ENCODE data around the gene CBLL2.
"Not testable (repeated sequence)": the region's sequence is repeated elsewhere in the genome, so short reads cannot be mapped to it uniquely, and the experiment has no call there.

Gene CBLL2

DNA sequence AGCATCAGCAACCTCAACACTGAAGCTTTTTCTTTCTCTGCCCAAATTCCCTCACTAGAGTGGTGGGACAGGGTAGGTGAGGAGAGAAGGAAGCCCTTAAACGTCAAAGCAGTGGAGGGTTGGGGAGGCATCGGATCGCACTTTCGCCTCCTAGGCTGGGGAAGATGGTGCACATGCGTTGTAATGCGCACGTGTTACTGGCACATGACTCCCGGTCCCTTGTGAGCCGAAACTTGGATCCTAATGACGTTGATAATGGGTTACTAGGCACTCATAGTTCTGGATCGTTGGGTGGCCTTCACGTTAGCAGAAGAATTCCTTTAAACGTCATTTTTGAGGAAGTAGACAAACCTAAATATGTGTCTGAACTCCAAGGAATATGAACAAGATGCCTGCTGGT is at the start of gene CBLL2:
Gene CBLL2 (plus strand): TSS at position 301 of the 400 bp plus-strand sequence. CDS start 79 bp downstream, at position 380.
- DNase-seq (ENCODE audit: low spot score) = no peak

DNA sequence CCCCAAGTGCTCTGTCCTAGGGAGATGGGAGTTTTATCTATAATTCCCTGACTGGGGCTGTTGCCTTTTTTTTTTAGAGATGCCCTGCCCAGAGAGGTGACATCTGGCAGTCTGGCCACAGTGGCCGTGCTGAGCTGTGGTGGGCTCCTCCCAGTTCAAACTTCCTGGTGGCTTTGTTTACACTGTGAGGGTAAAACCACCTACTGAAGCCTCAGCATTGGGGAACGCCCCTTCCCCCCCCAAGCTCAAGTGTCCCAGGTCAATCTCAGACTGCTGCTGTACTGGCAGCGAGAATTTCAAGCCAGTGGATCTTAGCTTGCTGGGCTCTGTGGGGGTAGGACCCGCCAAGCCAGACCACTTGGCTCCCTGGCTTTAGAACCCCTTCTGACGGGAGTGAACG is 38.3 kb upstream of the CBLL2 start:
- DNase-seq (ENCODE audit: low spot score) = no peak

- DNase-seq (ENCODE audit: low spot score) = no peak
Observed at GRCh38 chrX:22237479-22237878, 35.2 kb upstream of the CBLL2 start.

DNA sequence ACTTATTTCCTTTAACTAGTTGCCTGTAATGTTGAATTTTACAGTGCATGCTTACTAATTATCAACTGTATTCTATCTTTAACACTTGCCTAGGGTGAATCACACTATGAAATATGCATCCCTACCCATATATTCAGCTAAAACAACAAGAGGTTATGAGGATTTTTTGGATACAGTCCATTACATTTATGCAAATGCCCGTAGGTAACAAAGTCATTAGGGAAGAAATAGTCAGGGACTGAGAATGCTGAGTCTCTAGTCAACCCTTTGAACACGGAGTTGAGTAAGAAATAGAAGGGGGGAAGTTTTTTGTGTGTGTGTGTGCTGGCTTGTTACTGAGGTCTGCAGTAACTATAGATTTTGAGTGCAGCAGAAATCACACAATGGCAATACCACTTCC is 26.1 kb upstream of the CBLL2 start:
- DNase-seq (ENCODE audit: low spot score) = no peak

DNA sequence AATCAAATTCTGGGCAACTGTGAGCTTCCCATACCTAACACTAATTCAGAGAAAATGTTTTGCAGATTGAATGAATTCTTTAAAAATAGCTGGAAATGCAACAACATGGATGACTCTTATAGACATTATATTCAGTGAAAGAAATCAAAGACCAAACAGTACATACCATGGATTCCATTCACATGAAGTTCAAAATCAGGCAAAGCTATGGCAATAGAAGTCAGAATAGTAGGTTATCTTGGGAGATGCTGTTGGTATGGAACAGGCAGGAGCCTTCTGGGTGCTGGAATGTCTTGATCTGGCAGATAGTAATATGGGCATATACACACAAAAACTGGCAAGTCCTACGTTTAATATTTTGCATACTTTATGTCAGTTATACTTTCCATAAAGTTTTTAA is 25.5 kb upstream of the CBLL2 start:
- DNase-seq (ENCODE audit: low spot score) = no peak

- peak; percentile 44 for DNase-seq (ENCODE audit: low spot score)
Observed at GRCh38 chrX:22248401-22248800, 24.3 kb upstream of the CBLL2 start.

DNA sequence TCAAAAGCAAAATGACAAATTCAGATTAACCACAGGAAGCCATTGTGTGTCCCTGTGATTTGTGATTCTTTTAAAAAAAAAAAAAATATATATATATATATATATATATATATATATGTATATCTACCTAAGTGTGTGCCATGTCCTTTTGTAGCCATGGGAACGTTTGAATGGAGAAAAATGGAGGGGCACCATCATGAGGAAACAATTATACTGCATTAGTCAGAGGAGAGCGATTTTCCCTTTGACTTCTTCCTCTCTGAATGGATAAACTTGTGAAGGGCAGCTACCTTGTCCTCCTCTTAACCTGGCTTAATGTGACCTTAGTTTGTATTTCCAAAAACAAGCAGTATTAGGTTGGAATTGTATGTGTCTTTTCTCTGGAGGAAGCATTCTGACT is 23.3 kb upstream of the CBLL2 start:
- no peak for DNase-seq (ENCODE audit: low spot score)

DNA sequence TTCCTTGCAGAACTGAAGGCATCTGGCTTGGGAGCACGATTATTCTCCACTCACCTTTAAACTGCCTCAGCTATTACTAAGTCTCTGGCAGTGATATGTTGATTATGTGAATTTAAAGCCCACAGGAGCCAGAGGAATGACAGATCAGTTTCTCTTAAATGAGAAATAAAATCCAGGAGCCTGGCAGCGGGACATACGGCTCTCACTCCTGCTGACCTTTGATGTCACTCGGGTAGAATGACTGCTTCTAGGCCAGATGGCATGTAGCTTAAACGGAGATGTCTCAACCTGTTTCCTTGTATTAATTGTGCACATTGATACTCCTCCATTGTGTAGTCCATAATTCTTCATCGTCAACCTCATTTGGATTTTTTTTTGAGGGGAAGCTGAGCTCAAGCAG is 4.0 kb upstream of the CBLL2 start:
- DNase-seq (ENCODE audit: low spot score) = peak; percentile 22

DNA sequence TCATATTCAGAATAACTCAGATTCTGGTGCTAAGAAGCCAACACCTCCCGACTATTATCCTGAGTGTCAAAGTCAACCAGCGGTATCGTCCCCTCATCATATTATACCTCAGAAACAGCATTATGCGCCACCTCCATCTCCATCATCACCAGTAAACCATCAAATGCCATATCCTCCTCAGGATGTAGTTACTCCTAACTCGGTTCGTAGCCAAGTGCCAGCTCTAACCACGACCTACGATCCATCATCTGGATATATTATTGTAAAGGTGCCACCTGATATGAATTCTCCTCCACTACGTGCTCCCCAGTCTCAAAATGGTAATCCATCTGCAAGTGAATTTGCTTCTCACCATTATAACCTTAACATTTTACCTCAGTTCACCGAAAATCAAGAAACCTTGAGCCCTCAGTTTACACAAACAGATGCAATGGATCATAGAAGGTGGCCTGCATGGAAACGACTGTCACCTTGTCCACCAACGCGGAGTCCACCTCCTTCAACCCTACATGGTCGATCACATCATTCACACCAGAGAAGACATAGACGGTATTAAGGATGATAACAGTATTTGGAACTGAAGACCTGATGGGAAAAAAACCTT is 1.1 kb downstream of the CBLL2 start:
- DNase-seq (ENCODE audit: low spot score) = no peak

GRCh38 chrX:22276781-22277180 is 4.1 kb downstream of the CBLL2 start:
- DNase-seq (ENCODE audit: low spot score) = no peak

GRCh38 chrX:22278375-22278774 is 5.7 kb downstream of the CBLL2 start:
- DNase-seq (ENCODE audit: low spot score) = peak; percentile 3

GRCh38 chrX:22289209-22289608 is 16.5 kb downstream of the CBLL2 start:
- DNase-seq (ENCODE audit: low spot score) = not testable (repeated sequence)

DNA sequence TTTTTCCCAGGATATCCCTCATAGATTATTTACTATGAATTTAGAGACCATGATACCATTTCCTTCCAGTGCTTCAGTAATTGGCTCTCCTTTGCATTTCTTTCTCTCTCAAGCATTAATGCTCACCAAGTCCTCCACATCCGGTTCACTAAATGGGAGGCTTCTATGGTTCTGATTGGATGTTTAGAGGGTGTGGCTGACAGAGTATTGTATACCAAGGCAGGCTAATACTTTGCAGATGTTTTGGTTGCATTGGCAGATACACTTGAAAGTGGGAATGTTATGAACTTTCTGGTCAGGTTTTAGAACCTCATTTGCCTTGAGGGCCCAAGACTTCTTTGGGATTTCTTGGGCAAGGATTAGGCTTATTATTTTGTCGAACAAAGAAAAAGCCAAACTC is 24.2 kb downstream of the CBLL2 start:
- no peak for DNase-seq (ENCODE audit: low spot score)

GRCh38 chrX:22300130-22300529 is 27.4 kb downstream of the CBLL2 start:
- DNase-seq (ENCODE audit: low spot score) = peak; percentile 91

DNA sequence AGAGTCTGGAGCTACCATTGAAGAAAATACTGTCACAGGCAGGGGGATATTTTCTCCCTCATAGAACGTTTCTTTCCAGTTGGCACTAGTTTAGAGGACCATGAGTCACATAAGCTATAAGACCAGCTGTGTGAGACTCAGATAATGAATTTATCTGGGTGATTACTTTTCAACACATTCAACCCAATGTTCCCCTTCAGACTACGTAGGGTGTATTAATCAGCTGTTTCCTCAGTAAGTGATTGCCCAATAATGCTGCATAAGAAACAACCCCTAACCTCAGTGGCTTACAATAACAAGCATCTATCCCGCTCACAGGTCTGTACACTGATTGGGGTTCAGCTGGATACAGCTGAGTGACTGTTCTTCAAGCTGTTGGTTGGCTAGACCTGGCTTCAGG is 38.1 kb downstream of the CBLL2 start:
- DNase-seq (ENCODE audit: low spot score) = no peak

- no peak for DNase-seq (ENCODE audit: low spot score)
Observed at GRCh38 chrX:22313766-22314165, 41.1 kb downstream of the CBLL2 start.

GRCh38 chrX:22314211-22314610 is 41.5 kb downstream of the CBLL2 start:
- DNase-seq (ENCODE audit: low spot score) = no peak

- DNase-seq (ENCODE audit: low spot score) = peak; percentile 6
Observed at GRCh38 chrX:22314692-22315091, 42.0 kb downstream of the CBLL2 start.

- no peak for DNase-seq (ENCODE audit: low spot score)
Observed at GRCh38 chrX:22315151-22315550, 42.4 kb downstream of the CBLL2 start.

- DNase-seq (ENCODE audit: low spot score) = no peak
Observed at GRCh38 chrX:22320236-22320873, 47.6 kb downstream of the CBLL2 start.

GRCh38 chrX:22323541-22323940 is 50.8 kb downstream of the CBLL2 start:
- no peak for DNase-seq (ENCODE audit: low spot score)

Data from cerebellar cortex (tissue), 1 donor.